Activated naive CD8-positive, alpha-beta T cell treated with anti-CD3 and anti-CD28 coated beads, Interleukin-2, amount 10 ng/mL, durations not matched to agents 7 days and 5 days (primary cell): ENCODE results near the gene CCDC78. TPM values are rescaled to one million over a fixed set of nuclear protein-coding genes. Genes with fewer than 3 reads are reported as not detected.

Experiments used
- ATAC-seq: fragments of 150-1000 bp; cut with Tn5 transposase; one replicate; pipeline ENCODE4 v1.10.0; 2021; ENCODE audit warnings: low read depth, moderate library complexity
- POLR2A ChIA-PET: fragments of 350-600 bp; sonication (Branson Sonifier 250); formaldehyde crosslinking; loops from one replicate; lab custom pipeline; 2021; ENCODE audit warnings: antibody characterized with exemption; lab: Charles Lee
- DNase-seq: peaks from one replicate; pipeline ENCODE4 v3.0.0; 2021
- H3K27ac Mint-ChIP-seq: one replicate; pipeline ENCODE4 v1.8.0; 2022; ENCODE audit warnings: mild to moderate bottlenecking, mixed read lengths
- H3K27me3 Mint-ChIP-seq: one replicate; pipeline ENCODE4 v1.8.0; 2022; ENCODE audit warnings: mild to moderate bottlenecking, moderate library complexity, mixed read lengths
- H3K36me3 Mint-ChIP-seq: one replicate; pipeline ENCODE4 v1.8.0; 2021; ENCODE audit warnings: mild to moderate bottlenecking, mixed read lengths
- H3K4me1 Mint-ChIP-seq: one replicate; pipeline ENCODE4 v1.8.0; 2021; ENCODE audit warnings: mixed read lengths
- H3K4me3 Mint-ChIP-seq: one replicate; pipeline ENCODE4 v1.8.0; 2022; ENCODE audit warnings: mild to moderate bottlenecking, moderate library complexity, mixed read lengths
- H3K9me3 Mint-ChIP-seq: one replicate; pipeline ENCODE4 v1.8.0; 2021; ENCODE audit warnings: mixed read lengths
- total RNA-seq, 2 experiments: library from RNA; stranded (reverse); gene quantifications; one replicate each; pipeline ENCODE4 v1.2.3, GENCODE V29; 2021

CCDC78 gene
- total RNA-seq, 2 experiments from 2014 or later, result 5.8 to 6.1 TPM

- H3K4me1 Mint-ChIP-seq, result no peaks in the 10 kb centered on the region
- no peaks in the 10 kb centered on the region for H3K9me3 Mint-ChIP-seq
- H3K27me3 Mint-ChIP-seq, result peaks cover 45% of the 10 kb centered on the region
- no peaks in the 10 kb centered on the region for H3K36me3 Mint-ChIP-seq
- no peak within 1 kb of the TSS for H3K27ac Mint-ChIP-seq
- ATAC-seq, result no peak
- H3K4me3 Mint-ChIP-seq, result no peak within 1 kb of the TSS
- POLR2A ChIA-PET, result interaction anchor here (1.3 kb wide), 1 partner anchor 10 kb away, joined by 3 read pairs; no protein-coding TSS in a partner anchor
- no peak for DNase-seq
Measured at GRCh38 chr16:705431-706188, 20.6 kb downstream of the CCDC78 start, which contains the start of gene FBXL16. Gene FBXL16, minus strand, starts transcription at chr16:705801. Its CDS starts 8,396 bp downstream, at chr16:697405.

GRCh38 chr16:704552-705380 is 21.5 kb downstream of the CCDC78 start:
- H3K4me3 Mint-ChIP-seq, result no peak overlapping the region
- no peak overlapping the region for H3K27ac Mint-ChIP-seq

GRCh38 chr16:704047-704446 is 22.2 kb downstream of the CCDC78 start:
- DNase-seq, result no peak
- H3K9me3 Mint-ChIP-seq, result no peaks in the 10 kb centered on the region
- no peak overlapping the region for H3K27ac Mint-ChIP-seq
- H3K27me3 Mint-ChIP-seq, result peaks cover 42% of the 10 kb centered on the region
- H3K4me3 Mint-ChIP-seq, result no peak overlapping the region
- no peaks in the 10 kb centered on the region for H3K36me3 Mint-ChIP-seq
- POLR2A ChIA-PET, result interaction anchor here (0.8 kb wide), 1 partner anchor 17 kb away, joined by 3 read pairs; the partner anchor contains the start of gene ANTKMT
- no peak for ATAC-seq
- peaks cover 3% of the 10 kb centered on the region for H3K4me1 Mint-ChIP-seq

More at GRCh38 chr16:704552-705380, 21.5 kb downstream of the CCDC78 start:
- peaks cover 48% of the 10 kb centered on the region for H3K27me3 Mint-ChIP-seq
- H3K9me3 Mint-ChIP-seq, result no peaks in the 10 kb centered on the region
- POLR2A ChIA-PET, result interaction anchor here (0.8 kb wide), 1 partner anchor 16 kb away, joined by 3 read pairs; the partner anchor contains the start of gene ANTKMT
- no peaks in the 10 kb centered on the region for H3K4me1 Mint-ChIP-seq
- no peaks in the 10 kb centered on the region for H3K36me3 Mint-ChIP-seq
- ATAC-seq, result no peak
- no peak for DNase-seq

DNA sequence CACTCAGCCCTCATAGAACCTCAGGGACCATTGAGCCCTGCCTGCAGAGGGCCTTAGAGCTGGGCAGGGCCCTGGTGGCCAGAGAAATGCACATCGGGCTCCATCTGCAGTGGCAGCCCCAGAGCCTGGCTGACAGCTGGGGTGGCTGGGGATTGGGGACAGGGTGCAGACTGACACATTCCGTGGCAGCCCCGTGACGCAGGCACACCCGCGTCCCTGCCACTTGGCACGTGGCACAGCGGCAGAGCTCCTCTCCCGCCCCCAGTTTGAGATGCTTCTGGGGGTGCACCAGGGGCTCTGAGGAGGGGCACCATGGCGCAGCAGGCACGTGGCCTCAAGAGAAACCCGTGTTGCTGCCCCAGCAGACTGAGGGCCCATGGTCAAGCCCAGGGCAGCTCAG is 22.8 kb downstream of the CCDC78 start:
- Mint-ChIP-seq H3K27me3 (peaks cover 37% of the 10 kb centered on the region), H3K4me3 (no peak overlapping the region), H3K36me3 (no peaks in the 10 kb centered on the region), H3K9me3 (no peaks in the 10 kb centered on the region), H3K27ac (no peak overlapping the region), H3K4me1 (peaks cover 3% of the 10 kb centered on the region)
- DNase-seq (no peak), ATAC-seq (no peak)
- POLR2A ChIA-PET, result no interaction called here

GRCh38 chr16:702341-702740 is 23.9 kb downstream of the CCDC78 start:
- H3K9me3 Mint-ChIP-seq, result no peaks in the 10 kb centered on the region
- peaks cover 29% of the 10 kb centered on the region for H3K27me3 Mint-ChIP-seq
- H3K4me1 Mint-ChIP-seq, result peaks cover 3% of the 10 kb centered on the region
- POLR2A ChIA-PET, result no interaction called here
- DNase-seq (no peak), ATAC-seq (no peak)
- no peaks in the 10 kb centered on the region for H3K36me3 Mint-ChIP-seq
- H3K27ac Mint-ChIP-seq, result no peak overlapping the region
- no peak overlapping the region for H3K4me3 Mint-ChIP-seq

- peaks cover 17% of the 10 kb centered on the region for H3K27me3 Mint-ChIP-seq
- ATAC-seq (peak; percentile 54), DNase-seq (peak; percentile 83)
- H3K4me1 Mint-ChIP-seq, result peaks cover 3% of the 10 kb centered on the region
- no peak overlapping the region for H3K4me3 Mint-ChIP-seq
- no peaks in the 10 kb centered on the region for H3K36me3 Mint-ChIP-seq
- no peaks in the 10 kb centered on the region for H3K9me3 Mint-ChIP-seq
- no peak overlapping the region for H3K27ac Mint-ChIP-seq
- POLR2A ChIA-PET, result no interaction called here
Measured at GRCh38 chr16:700684-701584, 25.3 kb downstream of the CCDC78 start.

GRCh38 chr16:698911-699671 is 27.2 kb downstream of the CCDC78 start:
- POLR2A ChIA-PET, result interaction anchor here (0.7 to 1.1 kb wide), 2 partner anchors 9 to 19 kb away, joined by 3 to 6 read pairs; partner anchors contain the start of gene WDR24
- DNase-seq, result no peak
- H3K4me1 Mint-ChIP-seq, result peaks cover 6% of the 10 kb centered on the region
- H3K9me3 Mint-ChIP-seq, result no peaks in the 10 kb centered on the region
- peak overlapping the region; percentile 6 for H3K4me3 Mint-ChIP-seq
- no peak overlapping the region for H3K27ac Mint-ChIP-seq
- H3K36me3 Mint-ChIP-seq, result no peaks in the 10 kb centered on the region
- no peak for ATAC-seq
- H3K27me3 Mint-ChIP-seq, result peaks cover 17% of the 10 kb centered on the region

DNA sequence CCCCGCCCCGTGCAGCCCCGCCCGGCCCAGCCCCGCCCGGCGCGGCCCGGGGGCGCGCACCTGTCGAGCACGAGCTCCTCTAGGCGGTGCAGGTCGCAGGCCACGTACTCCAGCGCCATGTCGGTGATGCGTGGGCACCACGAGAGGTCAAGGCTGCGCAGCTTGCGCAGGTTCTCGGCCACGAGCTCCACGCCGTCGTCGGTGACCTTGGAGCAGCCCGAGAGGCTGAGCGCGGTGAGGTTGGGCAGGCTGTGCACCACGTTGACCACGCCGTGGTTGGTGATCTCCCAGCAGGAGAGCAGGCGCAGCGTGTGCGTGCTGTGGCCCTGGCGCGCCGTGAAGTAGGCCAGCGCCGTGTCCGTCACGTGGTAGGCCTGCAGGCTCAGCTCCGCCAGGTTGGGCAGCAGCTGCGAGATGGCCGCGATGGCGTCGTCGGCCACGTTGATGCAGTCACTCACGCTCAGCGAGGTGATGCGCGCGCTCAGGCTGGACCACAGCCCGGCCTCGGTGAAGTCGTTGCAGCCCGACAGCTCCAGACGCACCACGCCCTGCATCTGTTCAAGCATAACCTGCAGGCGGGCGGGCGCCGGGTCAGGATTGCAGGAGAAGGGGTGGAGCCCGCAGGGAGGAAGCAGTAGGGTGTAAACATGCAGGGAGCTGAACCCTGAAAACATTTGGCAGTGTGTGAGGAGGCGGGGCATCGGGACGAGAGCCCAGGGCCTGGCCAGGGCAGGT is 30.7 kb downstream of the CCDC78 start:
- Mint-ChIP-seq H3K27ac (peak overlapping the region; percentile 74), H3K27me3 (peaks cover 15% of the 10 kb centered on the region), H3K4me3 (peak overlapping the region; percentile 77), H3K4me1 (peaks cover 6% of the 10 kb centered on the region), H3K36me3 (no peaks in the 10 kb centered on the region), H3K9me3 (no peaks in the 10 kb centered on the region)
- ATAC-seq (peak; percentile 70), DNase-seq (peak; percentile 82)
- POLR2A ChIA-PET, result interaction anchor here (0.7 to 2.3 kb wide), 9 partner anchors 11 to 93 kb away, joined by 3 to 11 read pairs (median 6); partner anchors contain the start of genes ANTKMT, CCDC78, CHTF18 and CIAO3

DNA sequence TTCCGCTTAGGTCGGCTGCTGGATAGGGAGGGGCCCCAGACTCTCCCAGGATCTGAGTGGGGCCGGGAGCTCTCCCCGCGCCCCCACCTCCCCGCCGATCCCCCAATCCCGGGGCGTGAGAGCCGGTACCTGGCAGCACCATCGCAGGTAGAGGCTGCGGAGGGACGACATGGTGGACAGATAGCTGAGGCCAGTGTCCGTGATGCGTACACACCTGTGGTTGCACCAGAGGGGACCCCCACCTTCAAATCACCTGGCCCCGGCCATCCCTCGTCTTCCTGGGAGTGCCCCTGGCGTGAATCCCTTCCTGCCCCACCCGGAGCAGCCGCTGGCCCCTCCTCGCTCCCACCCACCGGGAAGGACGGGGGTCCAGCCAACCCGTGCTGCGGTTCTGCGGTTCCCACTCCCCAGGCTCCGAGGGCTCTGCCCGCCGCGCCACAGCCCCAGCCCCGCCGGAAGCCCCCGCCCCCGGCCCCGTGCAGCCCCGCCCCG is 31.3 kb downstream of the CCDC78 start:
- Mint-ChIP-seq H3K27me3 (peaks cover 12% of the 10 kb centered on the region), H3K9me3 (no peaks in the 10 kb centered on the region), H3K4me1 (peaks cover 8% of the 10 kb centered on the region), H3K36me3 (no peaks in the 10 kb centered on the region), H3K27ac (no peak overlapping the region), H3K4me3 (peak overlapping the region; percentile 48)
- DNase-seq (no peak), ATAC-seq (no peak)
- POLR2A ChIA-PET, result interaction anchor here (1.0 to 2.3 kb wide), 8 partner anchors 11 to 94 kb away, joined by 4 to 11 read pairs (median 8); partner anchors contain the start of genes ANTKMT, CCDC78, CHTF18 and CIAO3

GRCh38 chr16:694187-694862 is 31.9 kb downstream of the CCDC78 start:
- no peak for DNase-seq
- peak overlapping the region; percentile 50 for H3K4me3 Mint-ChIP-seq
- H3K36me3 Mint-ChIP-seq, result no peaks in the 10 kb centered on the region
- H3K27me3 Mint-ChIP-seq, result peaks cover 12% of the 10 kb centered on the region
- H3K9me3 Mint-ChIP-seq, result no peaks in the 10 kb centered on the region
- no peak for ATAC-seq
- POLR2A ChIA-PET, result interaction anchor here (1.8 to 2.3 kb wide), 4 partner anchors 10 to 46 kb away, joined by 6 to 11 read pairs (median 11); partner anchors contain the start of genes ANTKMT, CIAO3, JMJD8 and METRN
- peaks cover 10% of the 10 kb centered on the region for H3K4me1 Mint-ChIP-seq
- H3K27ac Mint-ChIP-seq, result no peak overlapping the region

DNA sequence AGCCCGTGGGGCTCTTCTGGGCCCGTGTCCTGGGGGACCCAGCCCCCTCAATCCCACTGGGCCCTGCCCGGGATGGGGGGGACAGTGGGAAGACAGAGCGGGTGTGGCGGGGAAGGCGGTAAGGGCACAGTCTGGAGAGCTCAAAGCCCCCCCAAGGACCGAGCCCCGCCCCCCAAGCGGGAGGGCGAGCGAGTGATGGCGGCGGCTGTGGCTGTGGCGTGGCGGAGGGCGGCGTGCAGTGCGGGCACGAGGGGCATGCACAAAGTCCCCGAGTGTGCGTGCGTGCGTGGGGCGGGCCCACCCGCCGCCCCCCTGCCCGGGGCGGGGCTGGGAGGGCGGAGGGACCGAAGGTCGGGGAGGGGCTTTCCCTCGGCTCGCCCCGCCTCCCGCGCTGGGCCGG is 32.5 kb downstream of the CCDC78 start:
- Mint-ChIP-seq H3K4me1 (peaks cover 12% of the 10 kb centered on the region), H3K4me3 (no peak overlapping the region), H3K36me3 (no peaks in the 10 kb centered on the region), H3K27me3 (peaks cover 12% of the 10 kb centered on the region), H3K9me3 (no peaks in the 10 kb centered on the region), H3K27ac (no peak overlapping the region)
- POLR2A ChIA-PET, result no interaction called here
- ATAC-seq, result no peak
- DNase-seq, result no peak
